D721Med (cell line): ENCODE data around the gene RTEL1.
"Not testable (repeated sequence)": the region's sequence is repeated elsewhere in the genome, so short reads cannot be mapped to it uniquely, and the experiment has no call there.

Experiments used
- DNase-seq: peaks from one replicate; pipeline ENCODE4 v3.0.0; 2011; ENCODE audit warnings: low spot score; ENCODE audit not compliant: insufficient read length
- FAIRE-seq: peaks from 2 replicates; lab custom pipeline; 2011; peaks lifted over from hg19 to GRCh38; lab: Jason Lieb, UNC
- CTCF ChIP-seq: IDR thresholded peaks from 2 replicates; pipeline ENCODE4 v1.5.1; 2012; ENCODE audit warnings: mild to moderate bottlenecking, control low read depth; ENCODE audit not compliant: insufficient read depth; ENCODE audit errors: missing control alignments

The RTEL1 gene

GRCh38 chr20:63633732-63634131 is 24.4 kb upstream of the RTEL1 start:
- no peak for DNase-seq

GRCh38 chr20:63635431-63636141 is 22.5 kb upstream of the RTEL1 start:
- DNase-seq: no peak
- no peak for TF ChIP-seq CTCF
- FAIRE-seq: no peak

More at GRCh38 chr20:63633732-63634131, 24.4 kb upstream of the RTEL1 start:
- no peak for TF ChIP-seq CTCF
- FAIRE-seq: no peak

- FAIRE-seq: no peak
- no peak for DNase-seq
- TF ChIP-seq CTCF: no peak
These were observed 21.1 kb upstream of the RTEL1 start for GRCh38 chr20:63636752-63637628.

- FAIRE-seq: no peak
- TF ChIP-seq CTCF: no peak
These were observed 18.8 kb upstream of the RTEL1 start for GRCh38 chr20:63639093-63639975.

GRCh38 chr20:63640086-63640485 is 18.0 kb upstream of the RTEL1 start:
- no peak for TF ChIP-seq CTCF
- no peak for FAIRE-seq
- no peak for DNase-seq

More at GRCh38 chr20:63639093-63639975, 18.8 kb upstream of the RTEL1 start:
- no peak for DNase-seq

GRCh38 chr20:63640686-63641085 is 17.4 kb upstream of the RTEL1 start:
- not testable (repeated sequence) for FAIRE-seq, DNase-seq
